ENCODE data around the gene RALGAPA2.

DNA sequence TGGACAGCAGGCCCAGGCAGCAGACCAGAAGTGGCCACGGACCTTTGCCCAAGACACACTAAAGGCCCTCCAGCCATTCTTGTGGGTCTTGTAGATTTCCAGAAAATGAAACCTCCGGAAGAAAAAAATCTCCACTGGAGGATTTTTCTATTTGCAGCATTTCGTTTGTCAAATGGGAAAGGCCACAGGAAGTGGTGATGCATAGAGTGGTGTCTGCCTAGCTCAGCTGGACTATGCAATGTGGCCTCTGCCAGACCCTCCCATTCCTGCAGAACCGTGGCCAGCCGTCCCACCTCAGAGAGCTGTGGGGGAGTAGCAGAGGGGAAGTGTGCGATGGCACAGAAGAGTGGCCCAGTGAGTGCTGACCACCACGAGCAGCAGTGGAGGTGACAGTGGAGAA lies 368.5 kb downstream of the RALGAPA2 start:
- TF ChIP-seq EZH2 (IDR thresholded peaks at IDR 0.05; ENCODE audit: insufficient read depth, poor library complexity, severe bottlenecking) (no peak), EZH2phosphoT487 (IDR thresholded peaks at IDR 0.05; ENCODE audit: insufficient read depth, low read depth) (no peak)

Measured in GM23248 (cell line).